ENCODE results near the gene NOX3.
A peak's percentile ranks its signal among the peaks of the same experiment; 100 is the strongest.

Gene NOX3

GRCh38 chr6:155434096-155434495 is 21.5 kb downstream of the NOX3 start:
- Mint-ChIP-seq H3K36me3 (no peaks in the 10 kb centered on the region), H3K9me3 (no peaks in the 10 kb centered on the region), H3K27me3 (no peaks in the 10 kb centered on the region), H3K27ac (no peak overlapping the region), H3K4me3 (no peak overlapping the region), H3K4me1 (no peaks in the 10 kb centered on the region)
- DNase-seq: no peak
- CTCF ChIA-PET: no interaction called here

- Mint-ChIP-seq H3K36me3 (no peaks in the 10 kb centered on the region), H3K27me3 (no peaks in the 10 kb centered on the region), H3K9me3 (no peaks in the 10 kb centered on the region), H3K4me3 (no peak overlapping the region), H3K27ac (no peak overlapping the region), H3K4me1 (no peaks in the 10 kb centered on the region)
- DNase-seq: no peak
- CTCF ChIA-PET: no interaction called here
Measured at GRCh38 chr6:155432293-155432692, 23.3 kb downstream of the NOX3 start.

GRCh38 chr6:155429321-155429893 is 26.2 kb downstream of the NOX3 start:
- H3K36me3 Mint-ChIP-seq: no peaks in the 10 kb centered on the region
- H3K4me3 Mint-ChIP-seq: no peak overlapping the region
- H3K9me3 Mint-ChIP-seq: no peaks in the 10 kb centered on the region
- no peak for DNase-seq
- peak overlapping the region; percentile 20 for H3K27ac Mint-ChIP-seq
- CTCF ChIA-PET: no interaction called here
- H3K4me1 Mint-ChIP-seq: no peaks in the 10 kb centered on the region
- H3K27me3 Mint-ChIP-seq: no peaks in the 10 kb centered on the region

GRCh38 chr6:155426408-155426945 is 29.2 kb downstream of the NOX3 start:
- no peak for DNase-seq
- H3K4me1 Mint-ChIP-seq: no peaks in the 10 kb centered on the region
- H3K27me3 Mint-ChIP-seq: no peaks in the 10 kb centered on the region
- CTCF ChIA-PET: interaction anchor here (1.0 kb wide), 1 partner anchor 10 kb away, joined by 3 read pairs; no protein-coding TSS in a partner anchor
- no peaks in the 10 kb centered on the region for H3K9me3 Mint-ChIP-seq
- H3K4me3 Mint-ChIP-seq: no peak overlapping the region
- no peaks in the 10 kb centered on the region for H3K36me3 Mint-ChIP-seq
- no peak overlapping the region for H3K27ac Mint-ChIP-seq

- H3K4me3 Mint-ChIP-seq: no peak overlapping the region
- no peaks in the 10 kb centered on the region for H3K27me3 Mint-ChIP-seq
- no peak for DNase-seq
- H3K4me1 Mint-ChIP-seq: peaks cover 12% of the 10 kb centered on the region
- CTCF ChIA-PET: interaction anchor here (1.5 kb wide), 1 partner anchor 16 kb away, joined by 4 read pairs; no protein-coding TSS in a partner anchor
- no peak overlapping the region for H3K27ac Mint-ChIP-seq
- H3K36me3 Mint-ChIP-seq: no peaks in the 10 kb centered on the region
- no peaks in the 10 kb centered on the region for H3K9me3 Mint-ChIP-seq
Measured at GRCh38 chr6:155424181-155424580, 31.5 kb downstream of the NOX3 start.

- CTCF ChIA-PET: no interaction called here
- no peaks in the 10 kb centered on the region for H3K27me3 Mint-ChIP-seq
- H3K4me3 Mint-ChIP-seq: no peak overlapping the region
- no peak overlapping the region for H3K27ac Mint-ChIP-seq
- no peak for DNase-seq
- H3K4me1 Mint-ChIP-seq: peaks cover 28% of the 10 kb centered on the region
- H3K9me3 Mint-ChIP-seq: no peaks in the 10 kb centered on the region
- H3K36me3 Mint-ChIP-seq: no peaks in the 10 kb centered on the region
Measured at GRCh38 chr6:155422635-155423034, 33.0 kb downstream of the NOX3 start.

GRCh38 chr6:155420492-155420891 is 35.1 kb downstream of the NOX3 start:
- no peaks in the 10 kb centered on the region for H3K36me3 Mint-ChIP-seq
- peaks cover 36% of the 10 kb centered on the region for H3K4me1 Mint-ChIP-seq
- CTCF ChIA-PET: no interaction called here
- DNase-seq: no peak
- no peaks in the 10 kb centered on the region for H3K27me3 Mint-ChIP-seq
- no peak overlapping the region for H3K27ac Mint-ChIP-seq
- H3K9me3 Mint-ChIP-seq: no peaks in the 10 kb centered on the region
- H3K4me3 Mint-ChIP-seq: no peak overlapping the region

GRCh38 chr6:155419161-155419560 is 36.5 kb downstream of the NOX3 start:
- Mint-ChIP-seq H3K4me3 (peak overlapping the region; percentile 65), H3K27me3 (no peaks in the 10 kb centered on the region), H3K4me1 (peaks cover 36% of the 10 kb centered on the region), H3K36me3 (no peaks in the 10 kb centered on the region), H3K9me3 (no peaks in the 10 kb centered on the region), H3K27ac (peak overlapping the region; percentile 96)
- DNase-seq: no peak
- CTCF ChIA-PET: no interaction called here

- Mint-ChIP-seq H3K4me3 (peak overlapping the region; percentile 65), H3K4me1 (peaks cover 36% of the 10 kb centered on the region), H3K9me3 (no peaks in the 10 kb centered on the region), H3K36me3 (no peaks in the 10 kb centered on the region), H3K27ac (peak overlapping the region; percentile 96), H3K27me3 (no peaks in the 10 kb centered on the region)
- CTCF ChIA-PET: no interaction called here
- peak; percentile 77 for DNase-seq
Measured at GRCh38 chr6:155418017-155418761, 37.5 kb downstream of the NOX3 start.

- H3K36me3 Mint-ChIP-seq: no peaks in the 10 kb centered on the region
- H3K4me1 Mint-ChIP-seq: peaks cover 36% of the 10 kb centered on the region
- no peaks in the 10 kb centered on the region for H3K27me3 Mint-ChIP-seq
- H3K27ac Mint-ChIP-seq: peak overlapping the region; percentile 96
- no peak for DNase-seq
- no peaks in the 10 kb centered on the region for H3K9me3 Mint-ChIP-seq
- CTCF ChIA-PET: no interaction called here
- peak overlapping the region; percentile 65 for H3K4me3 Mint-ChIP-seq
Measured at GRCh38 chr6:155417454-155417853, 38.2 kb downstream of the NOX3 start.

- H3K4me3 Mint-ChIP-seq: no peak overlapping the region
- peaks cover 36% of the 10 kb centered on the region for H3K4me1 Mint-ChIP-seq
- DNase-seq: no peak
- H3K27me3 Mint-ChIP-seq: no peaks in the 10 kb centered on the region
- H3K36me3 Mint-ChIP-seq: no peaks in the 10 kb centered on the region
- CTCF ChIA-PET: no interaction called here
- H3K27ac Mint-ChIP-seq: no peak overlapping the region
- no peaks in the 10 kb centered on the region for H3K9me3 Mint-ChIP-seq
Measured at GRCh38 chr6:155415953-155416352, 39.7 kb downstream of the NOX3 start.

- Mint-ChIP-seq H3K27me3 (no peaks in the 10 kb centered on the region), H3K27ac (no peak overlapping the region), H3K9me3 (no peaks in the 10 kb centered on the region), H3K36me3 (no peaks in the 10 kb centered on the region), H3K4me3 (no peak overlapping the region), H3K4me1 (peaks cover 22% of the 10 kb centered on the region)
- CTCF ChIA-PET: no interaction called here
- DNase-seq: no peak
Measured at GRCh38 chr6:155414049-155414448, 41.6 kb downstream of the NOX3 start.

GRCh38 chr6:155412335-155412734 is 43.3 kb downstream of the NOX3 start:
- Mint-ChIP-seq H3K4me1 (peaks cover 5% of the 10 kb centered on the region), H3K36me3 (no peaks in the 10 kb centered on the region), H3K27me3 (no peaks in the 10 kb centered on the region), H3K27ac (no peak overlapping the region), H3K9me3 (no peaks in the 10 kb centered on the region), H3K4me3 (no peak overlapping the region)
- CTCF ChIA-PET: no interaction called here
- DNase-seq: no peak

GRCh38 chr6:155411154-155412052 is 44.2 kb downstream of the NOX3 start:
- Mint-ChIP-seq H3K36me3 (no peaks in the 10 kb centered on the region), H3K4me1 (no peaks in the 10 kb centered on the region), H3K27ac (no peak overlapping the region), H3K27me3 (no peaks in the 10 kb centered on the region), H3K9me3 (no peaks in the 10 kb centered on the region), H3K4me3 (no peak overlapping the region)
- no peak for DNase-seq
- CTCF ChIA-PET: no interaction called here
